Stimulated activated naive CD8-positive, alpha-beta T cell treated with anti-CD3 and anti-CD28 coated beads, Interleukin-15, Interleukin-2, amounts not matched to agents 100 ng/mL and 50 ng/mL, for 24 hours (primary cell): ENCODE results near the gene LIMS4.
"Not testable (repeated sequence)": the region's sequence is repeated elsewhere in the genome, so short reads cannot be mapped to it uniquely, and the experiment has no call there.

Experiments
- H3K27ac Mint-ChIP-seq: one replicate; pipeline ENCODE4 v1.8.0; 2021; ENCODE audit warnings: mild to moderate bottlenecking, mixed read lengths
- H3K27me3 Mint-ChIP-seq: one replicate; pipeline ENCODE4 v1.8.0; 2021; ENCODE audit warnings: mixed read lengths
- H3K36me3 Mint-ChIP-seq: one replicate; pipeline ENCODE4 v1.8.0; 2021; ENCODE audit warnings: low read depth, mixed read lengths
- H3K4me1 Mint-ChIP-seq: one replicate; pipeline ENCODE4 v1.8.0; 2021; ENCODE audit warnings: low read depth, mixed read lengths
- H3K4me3 Mint-ChIP-seq: one replicate; pipeline ENCODE4 v1.8.0; 2021; ENCODE audit warnings: mild to moderate bottlenecking, mixed read lengths
- H3K9me3 Mint-ChIP-seq: one replicate; pipeline ENCODE4 v1.8.0; 2021; ENCODE audit warnings: mixed read lengths

LIMS4 gene, protein sequence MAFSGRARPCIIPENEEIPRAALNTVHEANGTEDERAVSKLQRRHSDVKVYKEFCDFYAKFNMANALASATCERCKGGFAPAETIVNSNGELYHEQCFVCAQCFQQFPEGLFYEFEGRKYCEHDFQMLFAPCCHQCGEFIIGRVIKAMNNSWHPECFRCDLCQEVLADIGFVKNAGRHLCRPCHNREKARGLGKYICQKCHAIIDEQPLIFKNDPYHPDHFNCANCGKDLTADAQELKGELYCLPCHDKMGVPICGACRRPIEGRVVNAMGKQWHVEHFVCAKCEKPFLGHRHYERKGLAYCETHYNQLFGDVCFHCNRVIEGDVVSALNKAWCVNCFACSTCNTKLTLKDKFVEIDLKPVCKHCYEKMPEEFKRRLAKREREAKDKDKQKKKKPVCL

DNA sequence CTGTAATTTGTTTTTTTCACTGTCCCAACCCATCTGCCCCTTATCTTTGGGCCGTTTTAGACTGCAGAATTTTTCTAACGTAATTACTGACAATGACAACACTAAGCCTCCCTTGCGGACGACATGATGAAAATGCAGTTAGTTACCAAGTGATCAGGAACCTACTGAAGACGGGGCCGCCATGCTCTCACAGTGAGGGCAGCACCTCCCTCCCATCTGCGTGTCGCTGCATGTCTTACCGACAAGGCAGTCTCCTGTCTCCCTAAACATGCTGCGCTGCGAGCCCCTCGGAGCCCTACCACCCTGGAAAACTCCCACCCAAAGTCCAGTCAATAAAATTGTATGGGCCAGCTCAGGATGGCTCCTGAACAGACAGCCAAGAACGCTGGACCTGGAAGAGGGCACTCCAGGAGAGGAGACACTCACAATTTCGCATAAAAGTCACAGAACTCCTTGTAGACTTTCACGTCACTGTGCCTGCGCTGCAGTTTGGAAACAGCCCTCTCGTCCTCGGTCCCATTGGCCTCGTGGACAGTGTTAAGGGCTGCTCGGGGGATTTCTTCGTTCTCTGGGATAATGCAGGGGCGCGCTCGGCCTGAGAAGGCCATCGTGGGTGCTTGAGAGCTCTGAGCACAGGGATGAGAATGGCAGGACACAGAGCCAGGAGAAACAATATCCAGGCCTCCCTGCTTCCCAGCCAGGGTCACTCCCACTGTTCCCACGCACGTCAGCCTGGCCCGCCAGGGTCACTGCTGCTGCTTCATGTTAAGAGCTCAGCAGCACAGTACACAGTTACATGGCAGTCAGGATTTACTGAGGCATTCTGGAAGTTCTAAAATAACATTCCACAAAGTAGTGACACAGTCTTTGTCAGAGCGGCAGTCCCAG lies at the start of gene LIMS4:
TSS of gene LIMS4 (minus strand) at position 646 of the 888 bp plus-strand sequence. CDS start at position 608, 38 bp downstream.
- not testable (repeated sequence) for H3K9me3 Mint-ChIP-seq, H3K4me3 Mint-ChIP-seq, H3K4me1 Mint-ChIP-seq, H3K27me3 Mint-ChIP-seq, H3K27ac Mint-ChIP-seq, H3K36me3 Mint-ChIP-seq

DNA sequence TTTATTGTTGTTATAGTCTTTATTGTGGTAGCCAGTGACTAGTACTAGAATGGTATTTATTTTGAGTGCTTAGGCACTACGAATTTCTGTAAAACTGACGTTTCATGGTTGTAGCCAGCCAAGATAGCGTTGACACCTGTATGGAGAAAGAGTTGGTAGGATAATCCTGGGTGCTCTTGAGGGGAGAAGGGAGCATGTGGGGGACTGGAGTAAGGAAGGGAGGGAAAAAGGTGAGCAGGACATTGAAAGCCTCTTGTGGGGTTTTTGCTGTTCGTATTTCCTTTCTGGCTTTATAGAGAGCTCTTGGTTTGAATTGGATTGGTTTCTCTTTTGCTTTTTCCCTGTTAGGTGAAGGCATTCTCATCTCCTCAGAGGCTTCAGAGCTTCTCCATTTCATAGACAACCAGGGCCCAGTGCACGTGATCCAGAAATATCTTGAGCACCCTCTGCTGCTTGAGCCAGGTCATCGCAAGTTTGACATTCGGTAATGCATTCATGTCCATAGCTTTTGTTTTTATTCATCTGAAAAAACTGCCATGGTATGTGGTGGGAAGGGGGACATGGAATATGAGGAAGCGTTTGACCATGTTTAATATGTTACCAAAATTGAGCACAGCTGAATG lies 27.2 kb upstream of the LIMS4 start:
- H3K4me3 Mint-ChIP-seq, H3K4me1 Mint-ChIP-seq, H3K27ac Mint-ChIP-seq, H3K9me3 Mint-ChIP-seq, H3K36me3 Mint-ChIP-seq, H3K27me3 Mint-ChIP-seq: not testable (repeated sequence)

DNA sequence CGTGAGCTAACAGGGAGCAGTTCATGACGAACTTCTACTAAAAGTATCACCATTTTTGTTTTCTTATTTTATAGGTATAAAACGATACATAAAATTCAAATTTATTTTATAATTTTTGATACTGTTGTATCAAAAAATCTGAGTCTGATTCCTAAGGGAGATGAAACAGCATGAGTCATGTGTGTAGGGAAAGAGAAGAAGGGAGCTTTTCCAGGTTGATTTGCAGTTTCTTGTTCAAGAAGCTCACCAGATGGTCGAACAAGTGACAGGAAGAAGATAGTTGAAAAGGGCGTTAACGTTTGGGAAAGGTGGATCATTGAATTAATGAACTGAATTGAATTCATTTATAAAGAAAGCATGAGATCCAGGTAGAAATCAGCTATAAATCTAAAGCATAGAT lies 23.4 kb upstream of the LIMS4 start:
- H3K9me3 Mint-ChIP-seq, H3K27ac Mint-ChIP-seq, H3K36me3 Mint-ChIP-seq: not testable (repeated sequence)

DNA sequence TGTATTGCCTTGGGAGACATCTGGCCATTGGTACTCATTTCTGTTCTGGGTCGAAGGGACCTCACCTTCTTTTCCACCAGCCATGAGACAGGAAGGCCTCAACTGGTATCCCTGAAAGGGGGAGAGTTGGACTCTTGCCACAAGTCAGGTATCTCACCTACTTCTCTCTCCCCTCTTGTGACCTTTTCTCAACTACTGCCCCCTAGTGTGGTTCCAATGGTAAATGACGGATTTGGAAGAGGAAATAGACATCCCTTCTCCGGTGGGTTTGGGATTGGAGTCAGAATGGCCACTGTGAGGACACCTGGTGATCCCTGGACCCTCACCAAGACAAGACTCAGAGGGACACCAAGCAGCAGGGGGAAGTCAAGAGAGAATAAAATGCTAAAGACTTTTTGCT lies 21.9 kb upstream of the LIMS4 start:
- not testable (repeated sequence) for H3K4me1 Mint-ChIP-seq, H3K4me3 Mint-ChIP-seq, H3K9me3 Mint-ChIP-seq, H3K27ac Mint-ChIP-seq, H3K27me3 Mint-ChIP-seq, H3K36me3 Mint-ChIP-seq

More for the DNA sequence above, 23.4 kb upstream of the LIMS4 start:
- not testable (repeated sequence) for H3K27me3 Mint-ChIP-seq, H3K4me3 Mint-ChIP-seq, H3K4me1 Mint-ChIP-seq

DNA sequence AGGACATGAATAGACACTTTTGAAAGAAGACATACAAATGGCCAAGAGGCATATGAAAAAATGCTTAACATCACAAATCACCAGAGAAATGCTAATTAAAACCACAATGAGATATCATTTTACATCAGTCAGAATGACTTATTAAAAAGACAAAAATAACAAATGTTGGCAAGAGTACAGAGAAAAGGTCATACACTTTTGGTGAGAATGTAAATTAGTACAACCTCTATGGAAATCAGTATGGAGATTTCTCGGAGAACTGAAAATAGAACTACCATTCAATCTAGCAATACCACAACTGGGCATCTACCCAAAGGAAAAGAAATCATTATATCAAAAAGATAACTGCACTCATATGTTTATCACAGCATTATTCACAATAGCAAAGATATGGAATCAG lies 16.4 kb upstream of the LIMS4 start:
- not testable (repeated sequence) for H3K27me3 Mint-ChIP-seq, H3K27ac Mint-ChIP-seq, H3K9me3 Mint-ChIP-seq, H3K4me1 Mint-ChIP-seq, H3K36me3 Mint-ChIP-seq, H3K4me3 Mint-ChIP-seq

DNA sequence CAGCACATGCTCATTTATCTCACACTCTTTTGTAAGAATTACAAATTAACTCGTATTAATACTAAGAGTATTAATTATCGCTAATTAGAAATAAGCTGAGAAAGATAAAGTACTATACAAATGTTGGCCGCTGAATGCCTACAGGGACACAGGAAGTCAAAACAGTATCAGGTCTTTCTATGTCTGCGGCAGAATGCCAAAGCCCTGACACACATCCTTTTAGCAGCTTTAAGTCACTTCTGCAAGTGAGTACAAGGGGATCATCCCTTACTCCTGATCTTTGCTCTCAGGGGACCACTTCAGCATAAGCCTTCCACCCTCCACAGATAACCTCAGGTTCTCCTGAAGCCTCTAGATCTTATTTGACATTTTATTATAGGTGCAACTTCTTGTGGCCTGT lies 10.1 kb upstream of the LIMS4 start:
- H3K9me3 Mint-ChIP-seq, H3K4me3 Mint-ChIP-seq, H3K36me3 Mint-ChIP-seq, H3K27me3 Mint-ChIP-seq, H3K27ac Mint-ChIP-seq, H3K4me1 Mint-ChIP-seq: not testable (repeated sequence)

DNA sequence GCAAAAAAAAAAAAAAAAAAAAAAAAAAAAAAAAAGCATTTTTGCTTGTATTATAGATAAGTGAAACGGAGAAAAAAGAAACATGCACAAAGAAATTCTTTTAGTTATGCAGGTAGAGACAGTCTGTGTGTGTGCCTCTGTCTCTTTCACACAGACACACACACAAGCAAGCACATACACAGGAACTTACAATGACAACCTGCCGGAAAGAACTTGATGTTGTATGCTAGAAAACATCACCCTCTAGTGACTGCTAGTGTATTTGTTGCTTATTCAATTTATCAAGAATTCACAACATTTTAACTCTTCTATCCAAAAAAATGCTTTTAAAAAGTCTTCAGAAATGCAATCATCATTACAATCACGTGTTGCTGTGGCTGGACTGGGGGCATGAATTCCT lies 8.6 kb upstream of the LIMS4 start:
- H3K4me1 Mint-ChIP-seq, H3K27me3 Mint-ChIP-seq, H3K9me3 Mint-ChIP-seq, H3K36me3 Mint-ChIP-seq, H3K4me3 Mint-ChIP-seq, H3K27ac Mint-ChIP-seq: not testable (repeated sequence)

DNA sequence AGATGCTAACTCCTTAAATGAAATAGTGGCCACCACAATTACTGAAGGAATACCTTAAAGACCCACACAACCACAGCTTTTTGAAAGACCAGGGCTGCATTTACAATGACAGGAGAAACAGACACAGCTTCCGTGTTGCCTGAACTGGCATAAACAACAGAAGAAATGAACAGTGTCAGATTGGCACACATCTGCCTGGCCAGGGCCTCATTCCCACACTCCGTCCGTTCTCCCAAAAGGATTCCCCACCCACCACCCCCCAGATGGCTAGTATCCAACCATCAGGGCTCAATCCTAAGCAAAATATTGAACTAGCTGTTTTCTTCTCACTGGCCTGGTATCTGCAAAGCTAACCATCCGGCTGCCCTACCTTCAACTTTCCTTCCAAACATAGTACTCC lies 7.5 kb upstream of the LIMS4 start:
- H3K27me3 Mint-ChIP-seq, H3K9me3 Mint-ChIP-seq, H3K36me3 Mint-ChIP-seq, H3K4me1 Mint-ChIP-seq, H3K4me3 Mint-ChIP-seq, H3K27ac Mint-ChIP-seq: not testable (repeated sequence)

DNA sequence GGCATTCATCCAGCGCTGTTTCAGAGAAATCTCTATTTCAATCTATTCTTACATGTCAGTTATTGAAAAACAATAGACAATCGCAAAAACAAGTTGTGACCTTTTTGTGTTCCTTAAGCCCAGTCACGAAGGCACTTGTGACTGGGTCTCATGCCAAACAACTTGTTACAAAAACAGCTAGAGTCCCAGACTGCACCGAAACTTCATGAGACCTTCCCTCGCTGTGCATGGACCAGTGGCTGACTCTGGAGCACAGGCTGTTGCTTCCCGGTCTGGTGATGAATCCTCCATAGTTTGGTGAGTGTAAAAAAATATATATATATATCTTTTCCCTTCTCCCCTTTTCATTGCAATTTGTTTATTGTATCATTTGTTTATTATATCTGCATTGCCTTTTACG lies 4.8 kb upstream of the LIMS4 start:
- not testable (repeated sequence) for H3K4me3 Mint-ChIP-seq, H3K27ac Mint-ChIP-seq, H3K9me3 Mint-ChIP-seq, H3K4me1 Mint-ChIP-seq, H3K27me3 Mint-ChIP-seq, H3K36me3 Mint-ChIP-seq

DNA sequence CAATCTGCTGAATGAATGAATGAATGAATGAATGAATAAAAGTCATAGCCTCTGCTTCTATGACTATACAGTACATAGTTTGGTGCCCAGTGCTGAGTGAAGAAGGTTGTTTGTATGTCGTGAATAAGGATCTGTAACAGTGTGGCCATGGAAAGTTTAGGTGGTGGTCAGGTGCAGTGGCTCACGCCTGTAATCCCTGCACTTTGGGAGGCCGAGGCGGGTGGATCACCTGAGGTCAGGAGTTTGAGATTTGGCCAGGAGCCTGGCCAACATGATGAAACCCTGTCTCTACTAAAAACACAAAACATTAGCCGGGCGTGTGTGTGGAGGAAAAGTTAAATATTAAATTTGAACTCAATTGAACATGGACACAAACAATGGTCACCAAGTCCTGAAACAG lies 4.3 kb upstream of the LIMS4 start:
- not testable (repeated sequence) for H3K36me3 Mint-ChIP-seq, H3K27ac Mint-ChIP-seq, H3K27me3 Mint-ChIP-seq, H3K4me3 Mint-ChIP-seq, H3K9me3 Mint-ChIP-seq, H3K4me1 Mint-ChIP-seq

DNA sequence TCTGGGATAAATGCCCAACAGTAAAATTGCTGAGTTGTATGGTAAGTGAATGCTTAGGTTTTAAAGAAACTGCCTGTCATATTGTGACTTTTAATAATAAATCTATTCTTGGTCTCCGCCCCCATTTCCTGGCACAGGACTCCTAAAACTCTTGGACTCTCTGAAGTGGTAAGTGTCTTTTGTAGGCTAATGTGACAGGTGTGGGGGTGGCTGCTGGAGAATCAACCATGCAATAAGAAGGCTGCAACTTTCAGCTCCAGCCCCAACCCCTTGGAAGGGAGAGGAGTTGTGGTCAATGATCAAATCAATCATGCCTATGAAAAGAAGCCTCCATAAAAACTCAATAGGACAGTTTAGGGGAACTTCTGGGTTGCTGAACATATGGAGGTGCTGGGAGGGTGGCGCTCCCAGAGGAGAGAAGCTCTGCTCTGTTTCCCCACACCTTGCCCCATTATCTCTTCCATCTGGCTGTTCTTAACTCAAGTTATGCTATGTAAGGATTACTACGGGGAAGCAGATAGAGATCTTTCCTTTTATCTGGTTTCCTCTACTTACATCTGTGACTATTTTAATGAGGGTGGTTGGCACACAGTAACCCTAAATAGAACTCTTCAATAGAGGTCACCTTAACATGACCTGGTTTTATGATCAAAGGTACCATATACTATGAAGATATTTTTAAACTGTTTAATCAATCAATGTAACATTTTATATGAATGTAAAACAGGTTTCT lies 3.2 kb upstream of the LIMS4 start:
- H3K27ac Mint-ChIP-seq, H3K9me3 Mint-ChIP-seq, H3K27me3 Mint-ChIP-seq, H3K36me3 Mint-ChIP-seq, H3K4me3 Mint-ChIP-seq, H3K4me1 Mint-ChIP-seq: not testable (repeated sequence)

DNA sequence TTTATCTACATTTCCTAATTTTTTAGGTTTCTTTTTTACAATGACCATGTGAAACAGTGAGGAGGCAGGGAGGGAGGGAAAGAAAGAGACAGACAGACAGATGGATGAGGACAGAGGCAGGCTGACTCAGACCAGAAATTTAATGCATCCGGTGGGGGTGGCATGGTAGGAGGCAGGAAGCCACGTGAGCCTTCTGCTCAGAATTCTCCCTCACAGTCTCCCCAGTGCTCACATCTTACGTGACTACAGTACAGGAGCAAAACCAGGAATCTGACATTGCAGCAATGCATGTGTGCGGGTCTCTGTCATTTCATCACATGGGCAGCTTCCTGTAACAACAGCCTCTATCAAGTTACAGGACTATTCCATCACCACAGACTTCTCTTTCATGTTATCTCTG lies 2.3 kb upstream of the LIMS4 start:
- not testable (repeated sequence) for H3K4me1 Mint-ChIP-seq, H3K9me3 Mint-ChIP-seq, H3K27me3 Mint-ChIP-seq, H3K36me3 Mint-ChIP-seq, H3K27ac Mint-ChIP-seq, H3K4me3 Mint-ChIP-seq

DNA sequence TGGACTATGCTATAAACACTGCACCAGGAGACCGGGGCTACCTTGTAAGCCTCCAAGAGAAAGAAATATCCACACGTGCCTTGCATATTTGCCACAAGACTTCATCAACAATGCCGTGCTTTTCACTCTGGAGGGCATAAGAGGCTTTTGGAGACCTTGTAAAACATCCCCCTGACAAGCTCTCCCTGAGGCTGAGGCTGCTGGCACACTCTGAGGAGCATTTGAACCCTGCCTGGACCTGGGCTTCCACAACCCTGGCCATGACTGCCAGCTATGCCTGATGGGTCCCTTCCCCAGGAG lies 393 bp upstream of the LIMS4 start:
- H3K27ac Mint-ChIP-seq, H3K4me3 Mint-ChIP-seq, H3K4me1 Mint-ChIP-seq, H3K9me3 Mint-ChIP-seq, H3K36me3 Mint-ChIP-seq, H3K27me3 Mint-ChIP-seq: not testable (repeated sequence)

DNA sequence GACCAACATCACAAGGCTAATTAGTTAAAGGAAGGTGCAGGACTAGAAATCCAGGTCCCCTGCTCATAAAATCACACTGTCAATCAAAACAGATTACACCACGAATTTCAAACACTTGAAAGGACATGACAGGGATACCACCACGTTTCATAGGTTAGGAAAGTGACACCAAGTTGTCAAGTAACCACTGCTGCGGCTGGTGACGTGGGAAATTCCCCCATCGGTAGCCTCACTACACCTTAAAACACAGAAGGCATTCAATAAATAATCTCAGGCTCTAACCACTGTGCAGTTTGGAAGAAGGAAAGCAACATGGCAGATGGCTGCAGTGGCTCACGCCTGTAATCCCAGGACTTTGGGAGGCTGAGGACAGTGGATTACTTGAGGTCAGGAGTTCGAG lies 3.7 kb downstream of the LIMS4 start:
- H3K4me1 Mint-ChIP-seq, H3K9me3 Mint-ChIP-seq, H3K27me3 Mint-ChIP-seq, H3K4me3 Mint-ChIP-seq, H3K27ac Mint-ChIP-seq, H3K36me3 Mint-ChIP-seq: not testable (repeated sequence)

DNA sequence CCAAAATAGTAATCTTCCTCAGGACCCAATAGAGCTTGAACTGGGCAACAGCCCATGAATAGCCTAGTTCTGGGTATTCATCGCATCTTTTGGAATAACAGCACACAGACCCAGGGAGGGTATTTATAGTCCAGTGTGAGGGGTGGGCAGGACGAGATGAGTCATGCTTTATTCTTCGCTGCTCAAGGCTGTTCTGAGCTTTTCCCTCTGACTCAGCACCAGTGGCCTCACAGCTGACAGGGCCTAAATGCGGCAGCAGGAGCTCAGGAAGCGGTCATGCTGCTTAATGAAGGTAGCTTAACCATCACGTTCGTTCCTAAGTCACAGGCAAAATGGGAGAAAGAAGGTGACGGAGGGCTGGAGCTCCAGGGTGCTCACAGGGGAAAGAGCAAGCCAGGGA lies 7.3 kb downstream of the LIMS4 start:
- H3K9me3 Mint-ChIP-seq, H3K4me3 Mint-ChIP-seq, H3K36me3 Mint-ChIP-seq, H3K4me1 Mint-ChIP-seq, H3K27ac Mint-ChIP-seq, H3K27me3 Mint-ChIP-seq: not testable (repeated sequence)
